ENCODE data around the gene DPH1.

DPH1 gene

DNA sequence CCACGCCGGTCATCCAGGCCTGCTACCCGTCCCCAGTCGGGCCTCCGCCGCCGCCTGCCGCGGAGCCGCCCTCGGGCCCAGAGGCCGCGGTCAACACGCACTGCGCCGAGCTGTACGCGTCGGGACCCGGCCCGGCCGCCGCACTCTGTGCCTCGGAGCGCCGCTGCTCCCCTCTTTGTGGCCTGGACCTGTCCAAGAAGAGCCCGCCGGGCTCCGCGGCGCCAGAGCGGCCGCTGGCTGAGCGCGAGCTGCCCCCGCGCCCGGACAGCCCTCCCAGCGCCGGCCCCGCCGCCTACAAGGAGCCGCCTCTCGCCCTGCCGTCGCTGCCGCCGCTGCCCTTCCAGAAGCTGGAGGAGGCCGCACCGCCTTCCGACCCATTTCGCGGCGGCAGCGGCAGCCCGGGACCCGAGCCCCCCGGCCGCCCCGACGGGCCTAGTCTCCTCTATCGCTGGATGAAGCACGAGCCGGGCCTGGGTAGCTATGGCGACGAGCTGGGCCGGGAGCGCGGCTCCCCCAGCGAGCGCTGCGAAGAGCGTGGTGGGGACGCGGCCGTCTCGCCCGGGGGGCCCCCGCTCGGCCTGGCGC is 27.3 kb downstream of the DPH1 start:
- peak overlapping the region; percentile 70 for H3K4me3 ChIP-seq (ENCODE audit: low read depth, low read length)
- TF ChIP-seq, protein P1, sequence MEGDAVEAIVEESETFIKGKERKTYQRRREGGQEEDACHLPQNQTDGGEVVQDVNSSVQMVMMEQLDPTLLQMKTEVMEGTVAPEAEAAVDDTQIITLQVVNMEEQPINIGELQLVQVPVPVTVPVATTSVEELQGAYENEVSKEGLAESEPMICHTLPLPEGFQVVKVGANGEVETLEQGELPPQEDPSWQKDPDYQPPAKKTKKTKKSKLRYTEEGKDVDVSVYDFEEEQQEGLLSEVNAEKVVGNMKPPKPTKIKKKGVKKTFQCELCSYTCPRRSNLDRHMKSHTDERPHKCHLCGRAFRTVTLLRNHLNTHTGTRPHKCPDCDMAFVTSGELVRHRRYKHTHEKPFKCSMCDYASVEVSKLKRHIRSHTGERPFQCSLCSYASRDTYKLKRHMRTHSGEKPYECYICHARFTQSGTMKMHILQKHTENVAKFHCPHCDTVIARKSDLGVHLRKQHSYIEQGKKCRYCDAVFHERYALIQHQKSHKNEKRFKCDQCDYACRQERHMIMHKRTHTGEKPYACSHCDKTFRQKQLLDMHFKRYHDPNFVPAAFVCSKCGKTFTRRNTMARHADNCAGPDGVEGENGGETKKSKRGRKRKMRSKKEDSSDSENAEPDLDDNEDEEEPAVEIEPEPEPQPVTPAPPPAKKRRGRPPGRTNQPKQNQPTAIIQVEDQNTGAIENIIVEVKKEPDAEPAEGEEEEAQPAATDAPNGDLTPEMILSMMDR (IDR thresholded peaks at IDR 0.05; ENCODE audit: low read depth, low read length): no peak

DNA sequence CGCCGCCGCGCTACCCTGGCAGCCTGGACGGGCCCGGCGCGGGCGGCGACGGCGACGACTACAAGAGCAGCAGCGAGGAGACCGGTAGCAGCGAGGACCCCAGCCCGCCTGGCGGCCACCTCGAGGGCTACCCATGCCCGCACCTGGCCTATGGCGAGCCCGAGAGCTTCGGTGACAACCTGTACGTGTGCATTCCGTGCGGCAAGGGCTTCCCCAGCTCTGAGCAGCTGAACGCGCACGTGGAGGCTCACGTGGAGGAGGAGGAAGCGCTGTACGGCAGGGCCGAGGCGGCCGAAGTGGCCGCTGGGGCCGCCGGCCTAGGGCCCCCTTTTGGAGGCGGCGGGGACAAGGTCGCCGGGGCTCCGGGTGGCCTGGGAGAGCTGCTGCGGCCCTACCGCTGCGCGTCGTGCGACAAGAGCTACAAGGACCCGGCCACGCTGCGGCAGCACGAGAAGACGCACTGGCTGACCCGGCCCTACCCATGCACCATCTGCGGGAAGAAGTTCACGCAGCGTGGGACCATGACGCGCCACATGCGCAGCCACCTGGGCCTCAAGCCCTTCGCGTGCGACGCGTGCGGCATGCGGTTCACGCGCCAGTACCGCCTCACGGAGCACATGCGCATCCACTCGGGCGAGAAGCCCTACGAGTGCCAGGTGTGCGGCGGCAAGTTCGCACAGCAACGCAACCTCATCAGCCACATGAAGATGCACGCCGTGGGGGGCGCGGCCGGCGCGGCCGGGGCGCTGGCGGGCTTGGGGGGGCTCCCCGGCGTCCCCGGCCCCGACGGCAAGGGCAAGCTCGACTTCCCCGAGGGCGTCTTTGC is 28.0 kb downstream of the DPH1 start:
- TF ChIP-seq, protein P1 (IDR thresholded peaks at IDR 0.05; ENCODE audit: low read depth, low read length): no peak
- peak overlapping the region; percentile 70 for H3K4me3 ChIP-seq (ENCODE audit: low read depth, low read length)

DNA sequence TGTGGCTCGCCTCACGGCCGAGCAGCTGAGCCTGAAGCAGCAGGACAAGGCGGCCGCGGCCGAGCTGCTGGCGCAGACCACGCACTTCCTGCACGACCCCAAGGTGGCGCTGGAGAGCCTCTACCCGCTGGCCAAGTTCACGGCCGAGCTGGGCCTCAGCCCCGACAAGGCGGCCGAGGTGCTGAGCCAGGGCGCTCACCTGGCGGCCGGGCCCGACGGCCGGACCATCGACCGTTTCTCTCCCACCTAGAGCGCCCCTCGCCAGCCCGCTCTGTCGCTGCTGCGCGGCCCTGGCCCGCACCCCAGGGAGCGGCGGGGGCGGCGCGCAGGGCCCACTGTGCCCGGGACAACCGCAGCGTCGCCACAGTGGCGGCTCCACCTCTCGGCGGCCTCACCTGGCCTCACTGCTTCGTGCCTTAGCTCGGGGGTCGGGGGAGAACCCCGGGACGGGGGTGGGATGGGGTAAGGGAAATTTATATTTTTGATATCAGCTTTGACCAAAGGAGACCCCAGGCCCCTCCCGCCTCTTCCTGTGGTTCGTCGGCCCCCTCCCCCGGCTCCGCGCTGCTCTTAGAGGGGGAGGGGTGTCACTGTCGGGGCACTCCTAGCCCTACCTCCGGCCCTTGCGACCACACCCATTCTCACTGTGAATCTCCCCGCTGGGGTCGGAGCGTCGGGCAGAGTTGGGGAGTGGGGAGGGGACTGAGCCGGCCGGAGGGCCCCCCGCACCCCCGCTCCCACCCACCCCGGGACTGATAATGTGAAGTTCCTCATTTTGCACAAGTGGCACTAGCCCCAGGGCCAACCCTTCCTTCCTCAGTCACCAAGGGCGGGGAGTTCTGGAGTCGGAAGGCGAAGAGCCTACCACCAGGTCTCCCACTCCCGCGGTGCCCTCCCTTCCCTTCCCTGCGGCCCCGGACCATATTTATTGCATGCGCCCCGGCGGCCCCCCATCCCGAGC is 28.9 kb downstream of the DPH1 start:
- TF ChIP-seq, protein P1 (IDR thresholded peaks at IDR 0.05; ENCODE audit: low read depth, low read length): peak; percentile 71
- H3K4me3 ChIP-seq (ENCODE audit: low read depth, low read length): 0 out of 2 replicates have a peak overlapping the region, but pooled peaks have one; percentile 10

DNA sequence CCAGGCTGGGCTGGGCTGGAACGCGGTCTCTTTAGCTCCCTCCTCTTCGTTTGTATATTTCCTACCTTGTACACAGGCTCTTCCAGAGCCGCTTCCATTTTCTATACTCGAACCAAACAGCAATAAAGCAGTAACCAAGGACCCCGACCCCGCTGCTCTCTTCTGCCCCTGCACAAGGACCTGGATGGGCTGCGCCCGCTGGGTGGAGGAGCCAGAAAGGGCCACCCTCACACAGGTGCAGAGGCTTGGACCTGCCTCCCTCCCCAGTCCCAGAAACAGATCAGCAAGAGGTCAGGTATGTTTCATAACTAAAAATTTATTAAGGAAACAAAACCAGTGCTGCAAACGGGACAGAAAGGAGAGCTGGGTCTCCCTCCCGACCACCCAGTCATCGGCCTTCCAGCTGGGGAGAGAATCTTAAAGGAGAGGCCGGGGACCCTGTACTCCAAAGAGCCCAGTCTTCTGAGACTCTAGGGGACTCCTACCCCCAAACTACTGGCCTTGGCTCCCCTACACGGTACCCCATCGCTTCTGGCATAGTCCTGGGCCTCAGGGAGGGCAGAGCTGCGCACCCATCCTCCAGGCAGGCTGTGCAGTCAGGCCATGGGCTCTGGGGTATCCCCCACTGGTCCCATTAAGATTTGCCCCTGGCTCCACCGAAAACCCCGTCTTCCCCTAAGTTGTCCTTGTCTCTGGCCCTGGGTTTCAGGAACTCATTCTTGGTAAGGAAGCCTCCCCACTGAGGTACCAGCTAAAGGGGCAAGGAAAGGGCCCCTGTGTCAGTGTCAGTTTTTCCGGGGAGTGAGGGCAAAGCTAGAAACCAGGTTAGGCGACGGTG is 29.8 kb downstream of the DPH1 start:
- TF ChIP-seq, protein P1 (IDR thresholded peaks at IDR 0.05; ENCODE audit: low read depth, low read length): no peak
- no peak overlapping the region for H3K4me3 ChIP-seq (ENCODE audit: low read depth, low read length)

DNA sequence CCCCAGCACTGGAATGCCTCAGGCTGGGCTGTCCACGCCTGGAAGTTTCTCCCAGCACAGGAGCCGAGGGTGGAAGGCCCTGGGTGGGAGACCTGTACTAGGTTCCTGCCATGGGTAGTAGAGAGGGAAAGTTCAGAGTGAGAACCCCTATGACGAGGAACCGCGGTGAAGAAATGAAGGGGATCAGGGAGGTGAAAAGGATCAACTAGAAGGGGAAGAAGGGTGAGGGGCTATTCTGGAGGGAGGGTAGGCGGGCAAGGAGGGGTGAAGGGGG is 30.4 kb downstream of the DPH1 start:
- H3K4me3 ChIP-seq (ENCODE audit: low read depth, low read length): no peak overlapping the region
- TF ChIP-seq, protein P1 (IDR thresholded peaks at IDR 0.05; ENCODE audit: low read depth, low read length): no peak

DNA sequence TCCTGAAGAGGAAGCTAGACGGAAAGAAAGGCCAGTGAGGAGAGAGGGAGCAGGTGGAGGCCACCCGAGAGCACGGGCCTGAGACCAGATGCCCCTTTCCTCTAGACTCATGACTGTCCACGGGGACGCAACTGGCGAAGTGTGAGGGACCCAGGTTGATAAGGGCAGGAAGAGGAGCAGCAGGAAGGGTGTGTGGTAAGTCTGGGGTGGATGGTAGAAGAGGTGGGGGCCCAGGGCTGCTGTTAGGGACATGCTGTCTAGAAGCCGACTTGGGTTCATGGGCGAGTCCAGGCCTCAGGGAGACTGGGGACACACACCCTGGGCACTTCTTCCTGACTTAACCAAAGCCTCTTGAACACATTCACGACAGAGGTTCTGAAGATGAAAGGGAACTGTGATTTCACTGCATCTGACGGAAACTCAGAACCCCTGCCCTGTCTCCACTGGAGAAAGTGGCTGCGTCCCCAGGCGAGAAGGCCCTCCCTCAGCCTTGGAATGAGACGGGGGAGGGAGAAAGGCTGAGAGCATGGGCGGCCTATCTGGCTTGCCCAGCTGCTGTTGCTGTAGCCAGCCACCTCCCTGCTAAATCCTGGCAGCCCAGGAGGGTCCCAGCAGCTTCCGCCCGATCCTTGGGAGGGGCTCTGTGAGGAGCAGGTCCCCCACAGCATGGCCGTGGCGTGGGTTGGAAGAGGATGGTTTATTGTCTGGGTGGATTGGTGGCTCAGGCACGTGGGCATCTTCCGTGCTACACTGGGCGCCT is 30.9 kb downstream of the DPH1 start:
- no peak overlapping the region for H3K4me3 ChIP-seq (ENCODE audit: low read depth, low read length)
- TF ChIP-seq, protein P1 (IDR thresholded peaks at IDR 0.05; ENCODE audit: low read depth, low read length): no peak
